Parathyroid adenoma (tissue), 2 donors: ENCODE results near the gene STK32C.

Experiments used
- H2AFZ ChIP-seq: fragments of 300-600 bp; sonication (generic); one replicate; pipeline ENCODE4 v1.7.0; 2017; ENCODE audit warnings: antibody characterized with exemption, mild to moderate bottlenecking
- H3K27ac ChIP-seq: fragments of 300-600 bp; sonication (generic); one replicate; pipeline ENCODE4 v1.7.0; 2017
- H3K27me3 ChIP-seq: fragments of 300-600 bp; sonication (generic); one replicate; pipeline ENCODE4 v1.7.0; 2017; ENCODE audit warnings: low read length; ENCODE audit not compliant: control insufficient read depth, insufficient read depth
- H3K36me3 ChIP-seq: fragments of 300-600 bp; sonication (generic); one replicate; pipeline ENCODE4 v1.7.0; 2017; ENCODE audit warnings: low read length; ENCODE audit not compliant: control insufficient read depth, insufficient read depth
- H3K4me1 ChIP-seq: fragments of 300-600 bp; sonication (generic); one replicate; pipeline ENCODE4 v1.7.0; 2017; ENCODE audit warnings: control low read depth
- H3K4me2 ChIP-seq: fragments of 300-600 bp; sonication (generic); one replicate; pipeline ENCODE4 v1.7.0; 2017; ENCODE audit warnings: low read length
- H3K4me3 ChIP-seq: fragments of 300-600 bp; sonication (generic); one replicate; pipeline ENCODE4 v1.7.0; 2017; ENCODE audit warnings: low read depth, low read length
- H3K79me2 ChIP-seq: fragments of 300-600 bp; sonication (generic); one replicate; pipeline ENCODE4 v1.7.0; 2017; ENCODE audit warnings: control low read depth
- H3K9ac ChIP-seq: fragments of 300-600 bp; sonication (generic); one replicate; pipeline ENCODE4 v1.7.0; 2017; ENCODE audit warnings: mild to moderate bottlenecking
- H3K9me3 ChIP-seq: fragments of 300-600 bp; sonication (generic); one replicate; pipeline ENCODE4 v1.7.0; 2017; ENCODE audit warnings: low read length; ENCODE audit not compliant: control insufficient read depth
- TF ChIP-seq, protein P1 (sequence below): fragments of 300-600 bp; sonication (generic); IDR thresholded peaks from one replicate; pipeline ENCODE4 v1.7.0; 2017; ENCODE audit warnings: antibody characterized with exemption, mild to moderate bottlenecking
- donor health status: primary hyperparathyroidism.

STK32C gene

DNA sequence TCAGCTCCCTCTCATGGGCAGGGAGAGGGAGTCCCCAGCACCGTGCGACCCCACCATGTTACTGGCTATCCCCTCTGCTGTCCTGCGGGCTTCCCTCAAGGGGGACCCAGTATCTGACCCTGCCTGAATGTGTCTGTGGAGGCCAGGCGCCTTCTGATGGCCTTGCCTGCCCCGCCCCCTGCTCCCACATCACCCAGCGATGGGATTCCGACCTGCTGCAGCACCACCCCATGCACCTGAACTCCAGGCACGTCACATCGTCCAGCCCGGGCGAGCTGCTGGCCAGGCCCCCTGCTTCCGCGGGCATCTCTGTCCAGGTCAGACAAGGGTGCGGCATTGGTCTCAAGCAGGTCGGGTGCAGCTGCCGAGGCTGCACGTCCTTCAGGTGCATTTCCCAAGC is 43.2 kb upstream of the STK32C start:
- Histone ChIP-seq H2AFZ (no peak overlapping the region), H3K4me2 (no peak overlapping the region), H3K79me2 (peaks cover 3% of the 10 kb centered on the region), H3K36me3 (no peaks in the 10 kb centered on the region), H3K4me3 (no peak overlapping the region), H3K9ac (no peak overlapping the region), H3K4me1 (no peaks in the 10 kb centered on the region), H3K9me3 (no peaks in the 10 kb centered on the region), H3K27ac (no peak overlapping the region), H3K27me3 (no peaks in the 10 kb centered on the region)
- TF ChIP-seq, protein P1, sequence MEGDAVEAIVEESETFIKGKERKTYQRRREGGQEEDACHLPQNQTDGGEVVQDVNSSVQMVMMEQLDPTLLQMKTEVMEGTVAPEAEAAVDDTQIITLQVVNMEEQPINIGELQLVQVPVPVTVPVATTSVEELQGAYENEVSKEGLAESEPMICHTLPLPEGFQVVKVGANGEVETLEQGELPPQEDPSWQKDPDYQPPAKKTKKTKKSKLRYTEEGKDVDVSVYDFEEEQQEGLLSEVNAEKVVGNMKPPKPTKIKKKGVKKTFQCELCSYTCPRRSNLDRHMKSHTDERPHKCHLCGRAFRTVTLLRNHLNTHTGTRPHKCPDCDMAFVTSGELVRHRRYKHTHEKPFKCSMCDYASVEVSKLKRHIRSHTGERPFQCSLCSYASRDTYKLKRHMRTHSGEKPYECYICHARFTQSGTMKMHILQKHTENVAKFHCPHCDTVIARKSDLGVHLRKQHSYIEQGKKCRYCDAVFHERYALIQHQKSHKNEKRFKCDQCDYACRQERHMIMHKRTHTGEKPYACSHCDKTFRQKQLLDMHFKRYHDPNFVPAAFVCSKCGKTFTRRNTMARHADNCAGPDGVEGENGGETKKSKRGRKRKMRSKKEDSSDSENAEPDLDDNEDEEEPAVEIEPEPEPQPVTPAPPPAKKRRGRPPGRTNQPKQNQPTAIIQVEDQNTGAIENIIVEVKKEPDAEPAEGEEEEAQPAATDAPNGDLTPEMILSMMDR: no peak

DNA sequence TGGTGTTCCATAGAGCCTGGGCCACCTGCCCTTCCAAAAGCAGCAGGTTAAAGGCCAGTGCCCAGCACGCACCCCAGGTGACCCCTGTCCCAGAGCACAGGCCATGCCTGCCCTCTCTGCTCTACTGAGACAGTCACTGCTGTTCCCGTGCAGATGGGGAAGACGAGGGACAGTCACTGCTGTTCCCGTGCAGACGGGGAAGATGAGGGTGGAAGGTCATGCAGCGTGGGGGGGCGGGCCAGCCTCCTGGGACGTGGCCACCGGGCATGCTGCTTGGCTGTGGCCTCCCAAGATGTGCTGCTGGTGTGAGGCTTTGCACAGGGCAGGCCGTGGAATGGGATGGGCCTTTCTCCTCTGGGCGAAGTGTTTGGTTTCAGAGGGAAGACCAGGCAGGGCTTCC is 42.6 kb upstream of the STK32C start:
- Histone ChIP-seq H3K36me3 (no peaks in the 10 kb centered on the region), H3K4me3 (no peak overlapping the region), H3K79me2 (peaks cover 3% of the 10 kb centered on the region), H3K27ac (no peak overlapping the region), H3K9me3 (no peaks in the 10 kb centered on the region), H3K4me2 (no peak overlapping the region), H2AFZ (no peak overlapping the region), H3K4me1 (no peaks in the 10 kb centered on the region), H3K9ac (no peak overlapping the region), H3K27me3 (no peaks in the 10 kb centered on the region)
- TF ChIP-seq, protein P1: no peak

DNA sequence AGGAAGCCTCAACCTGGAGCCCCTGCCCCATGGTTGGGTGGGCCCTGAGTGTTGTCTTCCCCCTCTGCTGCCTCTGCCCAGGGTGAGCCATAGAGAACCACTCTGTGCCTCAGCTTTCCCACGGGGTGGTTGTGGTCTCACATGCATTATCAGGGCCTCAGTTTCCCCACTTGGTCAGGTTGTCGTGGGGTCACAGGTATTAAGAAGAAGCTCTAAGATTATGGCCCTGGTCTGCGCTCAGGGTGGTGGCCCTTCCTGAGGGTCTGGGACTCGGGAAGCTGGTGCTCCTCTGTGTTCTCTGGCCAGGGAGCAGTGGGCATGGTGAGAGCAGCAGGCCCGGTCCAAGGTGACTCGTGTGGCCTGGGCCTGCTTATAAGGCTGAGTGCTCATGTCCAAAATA is 42.0 kb upstream of the STK32C start:
- H3K27ac ChIP-seq: no peak overlapping the region
- no peaks in the 10 kb centered on the region for H3K36me3 ChIP-seq

DNA sequence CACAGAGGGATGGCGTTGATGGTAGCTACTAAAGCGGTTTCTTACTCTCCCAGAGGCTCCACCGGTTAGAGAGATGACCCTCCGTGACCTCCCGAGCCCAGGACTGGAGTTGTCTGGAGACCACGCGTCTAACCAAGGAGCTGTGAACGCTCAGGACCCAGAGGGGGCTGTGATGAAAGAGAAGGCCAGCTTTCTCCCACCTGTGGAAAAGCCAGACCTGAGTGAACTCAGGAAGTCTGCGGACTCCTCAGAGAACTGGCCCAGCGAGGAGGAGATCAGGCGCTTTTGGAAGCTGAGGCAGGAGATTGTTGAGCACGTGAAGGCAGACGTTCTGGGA is 40.1 kb upstream of the STK32C start:
- Histone ChIP-seq H3K79me2 (peaks cover 1% of the 10 kb centered on the region), H3K9ac (no peak overlapping the region), H3K4me1 (no peaks in the 10 kb centered on the region), H3K9me3 (no peaks in the 10 kb centered on the region), H3K27ac (no peak overlapping the region), H3K4me2 (no peak overlapping the region), H3K27me3 (no peaks in the 10 kb centered on the region), H3K4me3 (no peak overlapping the region), H2AFZ (no peak overlapping the region), H3K36me3 (no peaks in the 10 kb centered on the region)
- TF ChIP-seq, protein P1: no peak

More for the DNA sequence above, 42.0 kb upstream of the STK32C start:
- Histone ChIP-seq H3K9ac (no peak overlapping the region), H3K4me3 (no peak overlapping the region), H3K79me2 (peaks cover 3% of the 10 kb centered on the region), H2AFZ (no peak overlapping the region), H3K27me3 (no peaks in the 10 kb centered on the region), H3K4me1 (no peaks in the 10 kb centered on the region), H3K4me2 (no peak overlapping the region), H3K9me3 (no peaks in the 10 kb centered on the region)
- TF ChIP-seq, protein P1: no peak

DNA sequence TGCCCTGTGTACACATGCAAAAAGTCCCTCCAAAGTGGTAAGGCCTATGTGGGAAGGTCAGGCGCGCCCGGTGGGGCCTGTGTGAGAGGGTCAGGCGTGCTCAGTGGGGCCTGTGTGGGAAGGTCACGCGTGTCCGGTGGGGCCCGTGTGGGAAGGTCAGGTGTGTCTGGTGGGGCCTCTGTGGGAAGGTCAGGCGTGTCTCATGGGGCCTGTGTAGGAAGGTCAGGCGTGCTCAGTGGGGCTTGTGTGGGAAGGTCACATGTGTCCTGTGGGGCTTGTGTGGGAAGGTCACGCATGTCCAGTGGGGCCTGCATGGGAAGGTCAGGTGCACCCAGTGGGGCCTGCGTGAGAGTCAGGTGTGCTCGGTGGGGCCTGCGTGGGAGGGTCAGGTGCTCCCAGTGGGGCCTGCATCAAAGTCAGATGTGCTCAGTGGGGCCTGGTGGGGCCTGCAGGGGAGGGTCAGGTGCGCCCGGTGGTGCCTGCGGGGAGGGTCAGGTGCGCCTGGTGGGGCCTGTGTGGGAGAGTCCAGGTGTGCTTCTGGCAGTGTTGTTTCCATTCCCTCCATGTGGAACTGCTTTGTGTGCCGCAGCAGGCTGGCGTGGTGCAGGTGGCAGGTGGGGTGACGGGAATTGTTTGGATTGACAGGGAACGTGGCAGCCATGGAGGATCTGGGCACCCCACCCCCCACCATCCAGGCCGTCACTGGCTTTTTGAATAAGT is 39.6 kb upstream of the STK32C start:
- TF ChIP-seq, protein P1: no peak
- Histone ChIP-seq H2AFZ (no peak overlapping the region), H3K36me3 (no peaks in the 10 kb centered on the region)

More for the DNA sequence above, 39.6 kb upstream of the STK32C start:
- Histone ChIP-seq H3K9me3 (no peaks in the 10 kb centered on the region), H3K4me1 (no peaks in the 10 kb centered on the region), H3K4me2 (no peak overlapping the region), H3K4me3 (no peak overlapping the region), H3K27me3 (no peaks in the 10 kb centered on the region), H3K79me2 (no peaks in the 10 kb centered on the region), H3K27ac (no peak overlapping the region), H3K9ac (no peak overlapping the region)
